CD14-positive monocyte (primary cell): ENCODE results near the gene P2RY14. TPM values are rescaled to one million over a fixed set of nuclear protein-coding genes. Genes with fewer than 3 reads are reported as not detected.

Experiments used
- DNase-seq, 3 donors: peaks; one replicate each; pipeline ENCODE4 v3.0.0-alpha.2; 2011 to 2022
- H2AFZ ChIP-seq: 2 replicates; pipeline ENCODE4 v1.6.0; 2012; ENCODE audit warnings: mild to moderate bottlenecking, low read depth, low read length, inconsistent platforms; ENCODE audit not compliant: insufficient read depth, poor library complexity, severe bottlenecking
- H3K27ac ChIP-seq, 2 donors: 1 replicate in 1 of 2; 2 replicates in 1 of 2; pipeline ENCODE4 v1.5.1; 2012 to 2013; ENCODE audit warnings: low read length in 2 of 2, control low read depth in 1 of 2, inconsistent platforms in 1 of 2, low read depth in 1 of 2, mild to moderate bottlenecking in 1 of 2
- H3K27me3 ChIP-seq, 2 donors: one replicate each; pipeline versions ENCODE4 v1.6.0 to v1.6.1; 2011 to 2013; ENCODE audit warnings: low read length in 2 of 2; ENCODE audit not compliant: control insufficient read depth in 2 of 2, insufficient read depth in 2 of 2
- H3K36me3 ChIP-seq, 2 donors: replicated peaks in 1 of 2; 1 replicate in 1 of 2; 2 replicates in 1 of 2; pipeline versions ENCODE4 v1.5.1 to v1.6.1; 2012 to 2013; ENCODE audit warnings: low read length in 2 of 2, control low read depth in 1 of 2, inconsistent platforms in 1 of 2, mild to moderate bottlenecking in 1 of 2; ENCODE audit not compliant: insufficient read depth in 2 of 2, control insufficient read depth in 1 of 2
- H3K4me1 ChIP-seq, 2 donors: 1 replicate in 1 of 2; 2 replicates in 1 of 2; pipeline versions ENCODE4 v1.5.1 to v1.6.1; 2012 to 2013; ENCODE audit warnings: low read length in 2 of 2, control low read depth in 1 of 2, inconsistent platforms in 1 of 2, mild to moderate bottlenecking in 1 of 2, moderate library complexity in 1 of 2; ENCODE audit not compliant: insufficient read depth in 2 of 2, control insufficient read depth in 1 of 2
- H3K4me2 ChIP-seq: replicated peaks from 2 replicates; pipeline ENCODE3; 2012; ENCODE audit warnings: low read length, moderate library complexity, mild to moderate bottlenecking; ENCODE audit not compliant: poor library complexity, severe bottlenecking; ENCODE audit errors: extremely low read depth
- H3K4me3 ChIP-seq, 3 experiments: fragments of 200-600 bp in 1 of 3; sonication (generic) in 1 of 3; replicated peaks in 1 of 3; 1 replicate in 2 of 3; 2 replicates in 1 of 3; pipeline ENCODE4 v1.5.1; 2011 to 2013; ENCODE audit warnings: low read length in 3 of 3, mild to moderate bottlenecking in 3 of 3, control low read depth in 2 of 3, low read depth in 2 of 3, inconsistent platforms in 1 of 3, moderate library complexity in 1 of 3
- H3K79me2 ChIP-seq: 2 replicates; pipeline ENCODE4 v1.6.0; 2012; ENCODE audit warnings: mild to moderate bottlenecking, control low read depth, inconsistent platforms, low read length, moderate library complexity; ENCODE audit not compliant: insufficient read depth
- H3K9ac ChIP-seq: 2 replicates; pipeline ENCODE4 v1.6.0; 2017; ENCODE audit warnings: low read length, mild to moderate bottlenecking; ENCODE audit not compliant: insufficient read depth, poor library complexity, severe bottlenecking
- H3K9me3 ChIP-seq, 2 donors: replicated peaks in 1 of 2; 1 replicate in 1 of 2; 2 replicates in 1 of 2; pipeline versions ENCODE4 v1.5.1 to v1.6.1; 2012 to 2013; ENCODE audit warnings: low read length in 2 of 2, control low read depth in 1 of 2; ENCODE audit not compliant: control insufficient read depth in 1 of 2, insufficient read depth in 1 of 2
- H4K20me1 ChIP-seq: 2 replicates; pipeline ENCODE4 v1.6.0; 2012; ENCODE audit warnings: mild to moderate bottlenecking, low read length, control low read depth, moderate library complexity; ENCODE audit not compliant: insufficient read depth
- H3K27ac Mint-ChIP-seq, 7 donors: one replicate each; pipeline ENCODE4 v1.8.0; 2020; ENCODE audit warnings: mild to moderate bottlenecking in 7 of 7, mixed read lengths in 7 of 7, moderate library complexity in 6 of 7, inconsistent platforms in 2 of 7
- H3K27me3 Mint-ChIP-seq, 3 donors: one replicate each; pipeline ENCODE4 v1.8.0; 2021 to 2022; ENCODE audit warnings: low read depth in 3 of 3, mild to moderate bottlenecking in 3 of 3, mixed read lengths in 3 of 3, moderate library complexity in 3 of 3, inconsistent platforms in 1 of 3
- H3K36me3 Mint-ChIP-seq, 2 donors: one replicate each; pipeline ENCODE4 v1.8.0; 2020; ENCODE audit warnings: mixed read lengths in 2 of 2, inconsistent platforms in 1 of 2, mild to moderate bottlenecking in 1 of 2
- H3K4me1 Mint-ChIP-seq: one replicate; pipeline ENCODE4 v1.8.0; 2020; ENCODE audit warnings: mild to moderate bottlenecking, mixed read lengths
- H3K4me3 Mint-ChIP-seq, 2 donors: one replicate each; pipeline ENCODE4 v1.8.0; 2020; ENCODE audit warnings: mild to moderate bottlenecking in 2 of 2, mixed read lengths in 2 of 2, moderate library complexity in 1 of 2
- H3K9me3 Mint-ChIP-seq, 7 donors: one replicate each; pipeline ENCODE4 v1.8.0; 2020 to 2022; ENCODE audit warnings: mixed read lengths in 7 of 7, mild to moderate bottlenecking in 6 of 7, moderate library complexity in 6 of 7, inconsistent platforms in 2 of 7
- CTCF ChIP-seq: fragments of 200-600 bp; IDR thresholded peaks from one replicate; pipeline ENCODE4 v1.8.0; 2022; ENCODE audit warnings: antibody characterized with exemption, mild to moderate bottlenecking
- WGBS: methylation state at CpG from one replicate; pipeline ENCODE4 v1.1.5; 2013; ENCODE audit warnings: missing lambda C conversion rate; ENCODE audit not compliant: insufficient coverage; 5-methylcytosine and 5-hydroxymethylcytosine counted together
- intact Hi-C, 2 donors: fragments of 100-400 bp; cut with micrococcal nuclease; formaldehyde crosslinking; loops; one replicate each; pipeline versions ENCODE4 v1.15.0 to v1.15.1; 2023
- polyA plus RNA-seq, 3 donors: library from polyadenylated mRNA; depleted of rRNA in 1 of 3; unstranded in 2 of 3; stranded (reverse) in 1 of 3; fragments of 300-500 nt in 2 of 3; fragments of >200 nt in 1 of 3; fragmentation: Illumina TruSeq in 2 of 3; gene quantifications; 1 replicate in 2 of 3; 2 replicates in 1 of 3; pipeline ENCODE4 v1.2.3, GENCODE V29; 2012 to 2021

The P2RY14 gene
- polyA plus RNA-seq, 3 donors: 0.20 to 0.67 (median 0.50) TPM

- Mint-ChIP-seq H3K9me3 (no peaks in the 10 kb centered on the region), H3K4me3 (no peak overlapping the region), H3K27me3 (peaks cover 0 to 2% (median 0%) of the 10 kb centered on the region in 3 donors), H3K36me3 (no peaks in the 10 kb centered on the region), H3K4me1 (no peaks in the 10 kb centered on the region), H3K27ac (no peak overlapping the region)
- Histone ChIP-seq H3K79me2 (no peaks in the 10 kb centered on the region), H3K27me3 (no peaks in the 10 kb centered on the region), H3K9ac (no peak overlapping the region), H3K4me2 (no peak overlapping the region), H3K27ac (no peak overlapping the region), H3K4me1 (no peaks in the 10 kb centered on the region), H4K20me1 (no peaks in the 10 kb centered on the region), H3K36me3 (no peaks in the 10 kb centered on the region), H3K9me3 (no peaks in the 10 kb centered on the region), H3K4me3 (no peak overlapping the region), H2AFZ (no peak overlapping the region)
- intact Hi-C loops: no loop called here
- DNase-seq: no peak
- TF ChIP-seq CTCF: no peak
These were observed 81.9 kb downstream of the P2RY14 start for GRCh38 chr3:151196434-151196833.

DNA sequence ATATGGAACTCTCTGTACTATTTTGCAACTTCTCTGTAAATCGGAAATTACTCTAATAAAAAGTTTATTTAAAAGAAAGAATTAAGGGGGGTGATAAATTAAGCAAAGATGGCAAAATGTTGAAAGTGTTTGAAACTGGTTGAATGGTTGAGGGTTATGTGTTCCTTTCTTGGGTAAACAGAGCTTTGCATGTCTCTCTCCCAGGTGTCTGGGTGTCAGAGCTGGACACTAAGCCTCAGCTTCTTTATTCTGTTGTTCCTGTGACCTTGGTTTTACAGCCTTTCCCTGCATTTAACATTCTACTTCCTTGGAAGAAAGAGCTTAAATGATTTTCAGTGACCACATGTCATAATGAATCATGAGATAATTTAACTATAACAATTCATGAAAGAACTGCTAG is 82.5 kb downstream of the P2RY14 start:
- Mint-ChIP-seq H3K9me3 (no peaks in the 10 kb centered on the region), H3K36me3 (no peaks in the 10 kb centered on the region), H3K4me3 (no peak overlapping the region), H3K27ac (no peak overlapping the region), H3K4me1 (no peaks in the 10 kb centered on the region), H3K27me3 (peaks cover 0 to 2% (median 0%) of the 10 kb centered on the region in 3 donors)
- no peaks in the 10 kb centered on the region for H3K36me3 ChIP-seq
- no peak overlapping the region for H3K9ac ChIP-seq
- TF ChIP-seq CTCF: no peak
- no peaks in the 10 kb centered on the region for H4K20me1 ChIP-seq
- H3K4me1 ChIP-seq: no peaks in the 10 kb centered on the region
- no peak overlapping the region for H3K27ac ChIP-seq
- WGBS: no CpG with 5 or more reads among the region's 1 CpG
- H3K4me2 ChIP-seq: no peak overlapping the region
- no peak overlapping the region for H3K4me3 ChIP-seq
- no peaks in the 10 kb centered on the region for H3K27me3 ChIP-seq
- H3K79me2 ChIP-seq: no peaks in the 10 kb centered on the region
- no peak overlapping the region for H2AFZ ChIP-seq
- no peaks in the 10 kb centered on the region for H3K9me3 ChIP-seq
- intact Hi-C loops: no loop called here
- no peak for DNase-seq
